Ecto neural progenitor cell (in vitro differentiated cells): ENCODE measurements around the gene RAB4A.

ENCODE experiments used
- DNase-seq: peaks from one replicate; pipeline ENCODE4 v3.0.0-alpha.2; 2018; ENCODE audit warnings: low spot score

The RAB4A gene

GRCh38 chr1:229339086-229339485 is 68.2 kb downstream of the RAB4A start:
- DNase-seq, result no peak

DNA sequence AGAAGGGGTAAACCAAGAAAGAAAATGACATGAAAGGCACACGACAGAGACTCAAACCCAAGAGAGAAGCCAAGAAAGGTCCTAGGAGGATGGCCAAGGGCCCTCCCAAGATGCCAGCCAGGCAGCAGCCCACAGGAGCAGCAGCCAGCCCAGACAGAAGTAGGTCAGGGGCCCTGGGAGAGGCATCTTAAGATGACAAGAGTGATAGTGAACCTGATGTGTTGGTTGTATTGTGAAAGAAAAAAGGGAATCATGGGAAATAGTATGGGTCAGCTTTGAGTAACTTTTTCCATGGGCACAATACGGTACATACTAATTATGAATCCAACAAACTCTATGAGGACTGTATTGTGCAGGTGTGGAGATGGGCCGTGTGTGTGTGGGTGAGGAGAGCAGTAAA is 68.6 kb downstream of the RAB4A start:
- DNase-seq, result no peak

DNA sequence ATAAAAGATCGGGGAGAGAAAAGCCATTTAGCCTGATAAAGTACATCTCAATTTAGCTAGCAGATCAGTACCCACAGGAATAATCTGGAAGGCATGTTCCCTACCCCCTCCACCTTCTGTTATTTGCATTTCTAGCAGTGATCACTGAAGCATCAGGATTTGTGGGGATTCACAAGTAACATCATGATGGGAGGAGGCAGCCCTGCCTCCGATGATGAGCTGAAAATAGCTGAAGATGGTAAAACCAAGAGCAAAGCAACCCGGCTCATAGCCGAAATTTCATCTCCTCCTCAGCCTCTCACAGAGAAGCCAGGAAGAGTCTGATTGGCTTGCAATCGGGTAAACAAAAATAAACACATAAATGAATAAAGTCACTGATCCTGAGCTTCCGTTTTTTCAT is 69.6 kb downstream of the RAB4A start:
- DNase-seq, result no peak

DNA sequence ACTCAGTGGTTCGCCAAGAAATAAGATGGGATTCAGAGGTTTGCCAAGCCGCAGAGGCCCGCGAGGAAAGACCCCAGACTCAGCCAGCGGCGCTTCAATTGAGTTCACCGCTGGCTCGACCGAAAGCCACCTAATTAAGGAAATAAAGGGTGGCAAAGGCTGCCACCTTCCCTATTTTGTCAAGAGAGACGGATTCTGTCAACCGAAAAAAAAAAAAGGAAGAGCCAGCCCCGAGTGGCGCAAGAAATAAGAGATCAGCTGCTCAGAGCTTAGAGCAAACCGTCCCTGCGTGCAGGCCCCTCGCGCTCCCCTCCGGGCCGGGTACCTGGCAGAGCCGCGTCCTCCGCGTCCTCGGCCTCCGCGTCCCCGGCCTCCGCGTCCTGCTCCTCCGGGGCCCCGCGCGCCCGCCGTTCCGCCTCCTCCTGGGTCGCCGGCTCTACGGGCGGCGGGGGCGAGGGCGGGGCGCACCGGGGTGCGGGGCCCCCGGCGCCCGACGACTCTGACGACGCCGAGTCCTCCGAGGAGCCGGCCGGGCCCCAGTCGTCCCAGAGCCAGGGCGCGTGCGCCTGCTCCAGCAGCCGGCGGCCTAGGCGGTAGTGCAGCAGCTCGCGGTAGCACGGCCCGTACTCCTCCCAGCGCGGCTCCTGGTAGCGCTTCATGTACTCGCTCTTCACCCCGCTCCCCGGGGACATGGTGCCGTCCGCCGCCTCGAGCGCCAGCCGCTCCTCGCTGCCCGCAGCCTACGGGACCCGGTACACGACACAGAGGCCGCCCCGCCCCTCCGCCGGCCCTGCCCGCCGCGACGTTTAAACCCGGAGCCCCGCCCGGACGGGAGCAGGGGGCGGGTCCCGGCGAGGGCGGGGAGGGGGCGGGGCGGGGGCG is 71.1 kb downstream of the RAB4A start:
- DNase-seq, result peak; percentile 92

DNA sequence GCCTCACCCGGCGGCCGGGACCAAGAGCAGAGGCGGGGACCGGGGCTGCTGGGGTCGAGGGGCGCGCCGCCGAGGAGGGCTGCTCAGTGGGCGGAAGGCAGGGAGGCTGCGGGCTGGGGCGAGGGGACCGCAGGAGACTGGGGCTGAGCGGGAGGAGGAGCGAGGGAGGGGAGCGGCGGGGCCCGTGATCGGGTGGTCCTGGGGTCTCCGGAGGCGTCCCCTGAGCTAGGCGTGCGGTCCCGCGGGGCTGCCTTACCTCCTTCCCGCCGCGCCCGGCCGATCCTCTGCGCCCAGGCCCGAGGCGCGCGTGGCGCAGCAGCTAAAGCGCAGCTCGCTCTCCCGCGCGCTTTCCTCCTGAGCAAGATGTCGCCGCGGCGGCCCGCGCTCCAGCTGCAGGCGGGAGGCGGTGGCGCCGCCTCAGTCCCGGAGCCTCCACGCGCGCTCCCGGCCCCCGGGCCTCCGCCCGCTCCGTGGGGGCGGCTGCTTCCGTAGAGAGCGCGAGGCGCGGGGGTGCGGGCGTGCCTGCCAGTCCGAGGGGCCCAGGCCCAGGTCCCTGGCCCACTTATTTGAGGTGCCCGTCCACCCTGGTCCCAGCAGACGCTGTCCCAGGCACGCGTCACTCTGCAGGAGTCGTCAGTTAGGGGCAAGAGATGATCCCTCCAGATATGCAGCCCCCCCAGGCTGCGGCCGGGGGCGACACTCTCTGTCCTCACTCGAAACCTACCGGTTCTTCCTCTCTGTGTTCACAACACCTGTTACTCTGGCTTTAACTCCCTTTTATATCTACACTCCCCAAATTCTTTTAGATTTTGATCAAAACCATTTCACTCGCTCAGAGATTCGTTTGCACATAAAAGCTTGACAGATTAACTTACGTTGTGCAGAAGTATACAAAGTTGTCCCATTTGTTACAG is 72.0 kb downstream of the RAB4A start, which contains the start of gene CCSAP:
Gene CCSAP, minus strand, starts transcription at position 392 of the 914 bp plus-strand sequence. CDS start 582 bp downstream, outside the sequence.
- peak; percentile 79 for DNase-seq

DNA sequence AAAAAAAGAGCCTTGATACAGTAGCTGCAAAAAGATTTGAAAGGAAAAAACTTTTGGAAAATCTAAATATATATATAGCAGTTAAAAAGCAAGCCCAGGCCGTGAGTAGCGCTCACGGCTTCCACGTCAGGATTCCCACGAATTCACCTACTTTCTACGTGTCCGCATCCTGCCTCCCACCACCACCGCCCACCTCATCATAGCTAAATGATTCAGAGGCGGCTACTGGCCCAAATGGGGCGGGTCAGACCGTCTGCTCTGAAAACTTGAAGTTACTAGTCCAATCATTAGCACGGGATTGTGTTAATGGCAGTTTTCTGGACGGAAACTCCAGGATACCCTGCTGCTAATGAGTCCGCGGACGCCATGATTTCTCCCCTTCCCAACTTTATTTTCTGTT is 73.2 kb downstream of the RAB4A start:
- no peak for DNase-seq

- DNase-seq, result no peak
Observed at GRCh38 chr1:229344937-229345684, 74.2 kb downstream of the RAB4A start.

DNA sequence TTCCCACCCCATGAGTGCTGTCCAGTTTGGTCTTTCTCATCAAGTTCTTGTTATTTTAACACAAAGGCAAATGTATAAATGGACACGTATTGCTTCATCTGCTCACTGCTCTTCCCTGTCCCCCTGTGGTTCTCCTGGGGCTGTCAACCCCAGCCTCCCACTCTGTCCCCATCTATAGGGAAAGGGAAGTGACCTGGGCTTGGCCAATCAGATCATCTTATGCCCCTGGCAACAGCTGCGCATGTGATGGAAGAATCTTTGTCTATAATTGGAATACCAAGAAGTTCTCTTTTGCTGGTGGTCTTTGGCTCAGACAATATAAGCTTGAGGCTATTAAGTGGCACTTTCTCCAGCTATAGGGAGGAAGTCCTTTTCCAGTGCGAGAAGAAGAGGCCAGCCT is 76.6 kb downstream of the RAB4A start:
- DNase-seq, result no peak

- no peak for DNase-seq
Observed at GRCh38 chr1:229349463-229350385, 78.8 kb downstream of the RAB4A start.

DNA sequence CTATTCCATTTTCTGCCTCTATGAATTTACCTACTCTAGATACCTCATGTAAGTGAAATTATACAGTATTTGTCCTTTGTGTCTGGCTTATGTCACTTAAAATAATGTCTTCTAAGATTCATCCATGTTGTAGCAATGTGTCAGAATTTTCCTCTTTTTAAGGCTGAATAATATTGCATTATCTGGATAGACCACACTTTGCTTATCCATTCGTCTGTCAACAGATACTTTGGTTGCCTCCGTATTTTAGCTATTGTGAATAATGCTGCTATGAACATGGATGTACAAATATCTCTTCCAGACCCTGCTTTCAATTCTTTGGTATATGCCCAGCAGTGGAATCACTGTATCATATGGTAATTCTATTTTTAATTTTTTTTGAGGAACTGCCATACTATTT is 82.1 kb downstream of the RAB4A start:
- DNase-seq, result no peak

DNA sequence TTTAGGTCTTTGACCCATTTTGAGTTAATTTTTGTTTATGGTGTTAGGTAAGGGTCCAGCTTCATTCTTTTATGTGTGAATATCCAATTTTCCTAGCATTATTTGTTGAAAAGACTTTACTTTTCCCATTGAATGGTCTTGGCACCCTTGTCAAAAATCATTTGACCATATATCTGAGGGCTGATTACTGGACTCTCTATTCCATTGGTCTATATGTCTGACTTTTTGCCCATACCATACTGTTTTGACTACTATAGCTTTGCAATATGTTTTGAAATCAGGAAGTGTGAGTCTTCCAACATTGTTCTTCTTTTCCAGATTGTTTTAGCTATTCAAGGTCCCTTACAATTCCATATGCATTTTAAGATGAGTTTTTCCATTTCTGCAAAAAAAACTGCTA is 83.3 kb downstream of the RAB4A start:
- no peak for DNase-seq
